Limb (tissue), 2 donors: ENCODE results near the gene ZNF860.
A peak's percentile ranks its signal among the peaks of the same experiment; 100 is the strongest.
"Not testable (repeated sequence)": the region's sequence is repeated elsewhere in the genome, so short reads cannot be mapped to it uniquely, and the experiment has no call there.

Experiments used
- DNase-seq, 2 donors: peaks; one replicate each; pipeline ENCODE4 v3.0.0-alpha.2; 2016; ENCODE audit errors: extremely low spot score in 2 of 2

Gene ZNF860

GRCh38 chr3:31996195-31996594 is 14.6 kb downstream of the ZNF860 start:
- DNase-seq: no peak

- no peak for DNase-seq
Measured at GRCh38 chr3:31997500-31997899, 15.9 kb downstream of the ZNF860 start.

GRCh38 chr3:31999907-32000439 is 18.4 kb downstream of the ZNF860 start:
- DNase-seq: no peak

- no peak for DNase-seq
Measured at GRCh38 chr3:32000877-32001276, 19.3 kb downstream of the ZNF860 start.

GRCh38 chr3:32002561-32003368 is 21.2 kb downstream of the ZNF860 start:
- no peak for DNase-seq

- DNase-seq: no peak
Measured at GRCh38 chr3:32003380-32003779, 21.8 kb downstream of the ZNF860 start.

- no peak for DNase-seq
Measured at GRCh38 chr3:32004113-32004765, 22.7 kb downstream of the ZNF860 start.

- no peak for DNase-seq
Measured at GRCh38 chr3:32009101-32009500, 27.6 kb downstream of the ZNF860 start.

- DNase-seq: no peak
Measured at GRCh38 chr3:32009957-32010356, 28.4 kb downstream of the ZNF860 start.

- not testable (repeated sequence) for DNase-seq
Measured at GRCh38 chr3:32010699-32011098, 29.1 kb downstream of the ZNF860 start.

- DNase-seq: not testable (repeated sequence)
Measured at GRCh38 chr3:32015638-32016037, 34.1 kb downstream of the ZNF860 start.

GRCh38 chr3:32017286-32017685 is 35.7 kb downstream of the ZNF860 start:
- DNase-seq: no peak

- peak in 1 of 2 donors; percentile 78 for DNase-seq
Measured at GRCh38 chr3:32018757-32019564, 37.4 kb downstream of the ZNF860 start.

GRCh38 chr3:32021155-32021554 is 39.6 kb downstream of the ZNF860 start:
- no peak for DNase-seq

GRCh38 chr3:32021748-32022147 is 40.2 kb downstream of the ZNF860 start:
- DNase-seq: no peak

- no peak for DNase-seq
Measured at GRCh38 chr3:32022947-32023346, 41.4 kb downstream of the ZNF860 start.

- no peak for DNase-seq
Measured at GRCh38 chr3:32026593-32026992, 45.0 kb downstream of the ZNF860 start.

GRCh38 chr3:32037932-32038267 is 56.4 kb downstream of the ZNF860 start:
- no peak for DNase-seq

GRCh38 chr3:32041316-32041715 is 59.8 kb downstream of the ZNF860 start:
- DNase-seq: no peak
